ENCODE data around the gene PPM1H.

The PPM1H gene

DNA sequence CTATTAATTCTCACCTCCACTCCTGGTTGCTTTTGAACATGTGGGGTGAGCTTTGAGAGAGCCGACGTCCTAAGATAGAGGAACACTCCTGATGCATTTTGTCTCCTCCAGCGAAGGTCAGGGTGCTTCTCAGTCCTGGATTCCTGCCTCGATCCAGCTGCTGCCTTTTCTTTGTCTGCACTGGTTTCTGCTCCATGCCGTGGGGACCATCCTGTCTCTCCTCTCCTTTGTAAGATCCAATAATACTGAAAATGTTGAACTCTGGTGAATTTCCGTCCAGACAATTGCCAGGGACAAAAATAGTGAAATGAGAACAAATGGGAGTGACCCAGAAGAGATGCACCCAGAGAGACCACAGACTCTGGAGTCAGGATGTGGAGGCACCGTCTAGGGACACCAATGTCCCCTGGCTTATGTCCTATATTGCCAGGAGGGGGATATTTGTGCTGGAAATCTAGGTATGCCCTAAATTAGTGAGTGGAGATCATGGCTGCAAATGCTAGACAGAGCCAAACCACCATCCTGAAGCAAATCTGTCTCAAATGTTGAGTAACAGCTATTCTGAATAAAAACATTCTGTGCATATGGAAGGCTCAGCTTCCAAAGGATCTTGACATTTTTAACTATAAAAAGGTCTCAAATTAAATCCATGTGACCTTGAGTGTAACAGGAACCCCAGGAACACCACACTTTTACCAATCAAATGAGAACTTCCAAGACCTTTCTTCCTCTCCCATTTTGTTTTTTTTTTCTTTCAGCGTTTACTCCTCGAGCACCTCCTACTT, 170.9 kb downstream of the PPM1H start:
- no peak for DNase-seq
- H2BK15ac ChIP-seq (ENCODE audit: low read depth, poor library complexity, severe bottlenecking), result no peak overlapping the region

DNA sequence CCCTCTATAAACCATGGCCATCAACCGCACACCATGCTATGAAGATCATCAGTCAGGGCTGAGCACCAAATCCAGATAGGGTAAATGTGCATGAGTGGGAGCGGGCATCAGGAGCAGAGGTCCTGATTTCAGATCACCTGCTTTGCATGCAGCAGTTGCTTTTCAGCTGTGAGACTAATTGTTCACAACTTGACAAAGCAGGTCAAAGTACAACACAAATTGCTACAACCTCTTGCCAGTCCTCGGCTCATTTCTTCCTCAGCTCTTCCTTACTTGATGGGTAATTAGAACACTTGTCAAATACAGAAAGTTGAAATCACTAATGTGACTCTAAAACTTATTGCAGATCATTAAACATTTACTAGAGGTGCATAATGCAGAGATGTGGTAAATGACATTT, 171.6 kb downstream of the PPM1H start:
- Histone ChIP-seq H2BK12ac (ENCODE audit: low read length in 2 of 2) (peak overlapping the region in 1 of 2 experiments; percentile 18), H4K8ac (ENCODE audit: low read length) (no peak overlapping the region), H4K91ac (ENCODE audit: low read length) (no peak overlapping the region), H3K36me3 (ENCODE audit: control insufficient read depth in 1 of 2, insufficient read depth in 2 of 2, low read depth in 1 of 2, low read length in 2 of 2) (peaks cover 0 to 3% of the 10 kb centered on the region in 2 experiments), H3K14ac (ENCODE audit: low read length in 2 of 2) (no peak overlapping the region), H2BK120ac (ENCODE audit: low read depth, low read length) (no peak overlapping the region), H2BK5ac (ENCODE audit: low read depth, low read length, poor library complexity, severe bottlenecking) (no peak overlapping the region), H3K79me1 (replicated peaks; ENCODE audit: low read length, poor library complexity, severe bottlenecking) (no peaks in the 10 kb centered on the region), H3K23ac (ENCODE audit: low read length in 2 of 2) (no peak overlapping the region), H3K4me1 (ENCODE audit: control insufficient read depth, insufficient read depth, low read depth, low read length) (peaks cover 6% of the 10 kb centered on the region), H3K27ac (ENCODE audit: low read length, poor library complexity, severe bottlenecking) (no peak overlapping the region), H3K9ac (ENCODE audit: low read length) (peak overlapping the region; percentile 39), H3K4ac (ENCODE audit: low read depth in 1 of 2, low read length in 2 of 2) (no peak overlapping the region), H2AFZ (ENCODE audit: low read depth, low read length) (no peak overlapping the region), H2BK15ac (ENCODE audit: low read depth, poor library complexity, severe bottlenecking) (no peak overlapping the region), H3K27me3 (ENCODE audit: control insufficient read depth in 1 of 2, insufficient read depth in 1 of 2, low read length in 2 of 2) (no peaks in the 10 kb centered on the region), H3K9me3 (ENCODE audit: control insufficient read depth, low read length) (no peaks in the 10 kb centered on the region), H3K4me2 (ENCODE audit: low read length, poor library complexity, severe bottlenecking) (no peak overlapping the region), H2AK5ac (ENCODE audit: low read length, severe bottlenecking) (no peak overlapping the region), H3K4me3 (ENCODE audit: insufficient read depth in 1 of 2, low read depth in 1 of 2, low read length in 2 of 2) (no peak overlapping the region), H3K18ac (ENCODE audit: low read depth in 1 of 2, low read length in 2 of 2) (no peak overlapping the region)
- no peak for DNase-seq
- 98% methylated on average over 3 of the region's 3 CpGs for WGBS

More for the DNA sequence above, 170.9 kb downstream of the PPM1H start:
- peaks cover 6% of the 10 kb centered on the region for H3K4me1 ChIP-seq (ENCODE audit: control insufficient read depth, insufficient read depth, low read depth, low read length)
- no peak overlapping the region for H2AK5ac ChIP-seq (ENCODE audit: low read length, severe bottlenecking)
- no peak overlapping the region for H3K4me2 ChIP-seq (ENCODE audit: low read length, poor library complexity, severe bottlenecking)
- no peak overlapping the region for H2BK5ac ChIP-seq (ENCODE audit: low read depth, low read length, poor library complexity, severe bottlenecking)
- WGBS, result 91% methylated on average over 9 of the region's 9 CpGs
- no peak overlapping the region for H4K91ac ChIP-seq (ENCODE audit: low read length)
- no peak overlapping the region for H3K27ac ChIP-seq (ENCODE audit: low read length, poor library complexity, severe bottlenecking)
- no peak overlapping the region for H2BK12ac ChIP-seq (ENCODE audit: low read length in 2 of 2)
- no peak overlapping the region for H3K4ac ChIP-seq (ENCODE audit: low read depth in 1 of 2, low read length in 2 of 2)
- no peak overlapping the region for H4K8ac ChIP-seq (ENCODE audit: low read length)
- no peak overlapping the region for H3K23ac ChIP-seq (ENCODE audit: low read length in 2 of 2)
- no peak overlapping the region for H2AFZ ChIP-seq (ENCODE audit: low read depth, low read length)
- no peaks in the 10 kb centered on the region for H3K27me3 ChIP-seq (ENCODE audit: control insufficient read depth in 1 of 2, insufficient read depth in 1 of 2, low read length in 2 of 2)
- H3K14ac ChIP-seq (ENCODE audit: low read length in 2 of 2), result no peak overlapping the region
- peak overlapping the region; percentile 58 for H3K9ac ChIP-seq (ENCODE audit: low read length)
- no peak overlapping the region for H2BK120ac ChIP-seq (ENCODE audit: low read depth, low read length)
- no peaks in the 10 kb centered on the region for H3K9me3 ChIP-seq (ENCODE audit: control insufficient read depth, low read length)
- H3K79me1 ChIP-seq (replicated peaks; ENCODE audit: low read length, poor library complexity, severe bottlenecking), result no peaks in the 10 kb centered on the region
- H3K4me3 ChIP-seq (ENCODE audit: insufficient read depth in 1 of 2, low read depth in 1 of 2, low read length in 2 of 2), result no peak overlapping the region
- H3K36me3 ChIP-seq (ENCODE audit: control insufficient read depth in 1 of 2, insufficient read depth in 2 of 2, low read depth in 1 of 2, low read length in 2 of 2), result peaks cover 0 to 3% of the 10 kb centered on the region in 2 experiments
- no peak overlapping the region for H3K18ac ChIP-seq (ENCODE audit: low read depth in 1 of 2, low read length in 2 of 2)

DNA sequence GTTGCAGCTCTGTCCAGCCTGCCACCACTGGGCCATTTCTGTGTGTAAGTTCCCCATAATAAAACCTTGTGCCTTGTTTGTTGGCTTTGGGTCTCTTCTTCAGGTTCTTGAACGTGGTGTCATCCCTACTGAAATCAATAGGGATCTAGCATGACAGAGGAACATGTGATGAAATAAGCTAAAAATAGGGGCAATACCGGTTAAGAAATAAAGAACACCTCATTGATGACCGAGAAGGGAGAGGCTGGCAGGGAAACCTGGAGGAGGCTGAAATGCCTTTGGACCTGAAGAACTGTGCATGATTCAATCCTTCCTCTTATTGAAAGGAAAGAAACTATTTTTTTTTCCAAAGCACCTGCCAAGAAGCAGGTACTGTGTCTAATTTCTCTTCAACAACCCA, 172.3 kb downstream of the PPM1H start:
- H3K23ac ChIP-seq (ENCODE audit: low read length in 2 of 2), result no peak overlapping the region
- DNase-seq, result no peak
- no peak overlapping the region for H2BK5ac ChIP-seq (ENCODE audit: low read depth, low read length, poor library complexity, severe bottlenecking)
- no peak overlapping the region for H3K4ac ChIP-seq (ENCODE audit: low read depth in 1 of 2, low read length in 2 of 2)
- peaks cover 3% of the 10 kb centered on the region for H3K4me1 ChIP-seq (ENCODE audit: control insufficient read depth, insufficient read depth, low read depth, low read length)
- no peak overlapping the region for H4K8ac ChIP-seq (ENCODE audit: low read length)
- H3K79me1 ChIP-seq (replicated peaks; ENCODE audit: low read length, poor library complexity, severe bottlenecking), result no peaks in the 10 kb centered on the region
- WGBS, result 89% methylated on average over 3 of the region's 3 CpGs
- H3K9me3 ChIP-seq (ENCODE audit: control insufficient read depth, low read length), result no peaks in the 10 kb centered on the region
- H2BK12ac ChIP-seq (ENCODE audit: low read length in 2 of 2), result peak overlapping the region in 1 of 2 experiments; percentile 10
- H3K4me3 ChIP-seq (ENCODE audit: insufficient read depth in 1 of 2, low read depth in 1 of 2, low read length in 2 of 2), result no peak overlapping the region
- no peaks in the 10 kb centered on the region for H3K27me3 ChIP-seq (ENCODE audit: control insufficient read depth in 1 of 2, insufficient read depth in 1 of 2, low read length in 2 of 2)
- H2AK5ac ChIP-seq (ENCODE audit: low read length, severe bottlenecking), result no peak overlapping the region
- H2AFZ ChIP-seq (ENCODE audit: low read depth, low read length), result no peak overlapping the region
- no peak overlapping the region for H4K91ac ChIP-seq (ENCODE audit: low read length)
- H3K27ac ChIP-seq (ENCODE audit: low read length, poor library complexity, severe bottlenecking), result no peak overlapping the region
- no peak overlapping the region for H3K9ac ChIP-seq (ENCODE audit: low read length)
- no peak overlapping the region for H3K14ac ChIP-seq (ENCODE audit: low read length in 2 of 2)
- H3K18ac ChIP-seq (ENCODE audit: low read depth in 1 of 2, low read length in 2 of 2), result no peak overlapping the region
- H2BK120ac ChIP-seq (ENCODE audit: low read depth, low read length), result no peak overlapping the region
- H3K36me3 ChIP-seq (ENCODE audit: control insufficient read depth in 1 of 2, insufficient read depth in 2 of 2, low read depth in 1 of 2, low read length in 2 of 2), result peaks cover 0 to 3% of the 10 kb centered on the region in 2 experiments
- no peak overlapping the region for H3K4me2 ChIP-seq (ENCODE audit: low read length, poor library complexity, severe bottlenecking)
- H2BK15ac ChIP-seq (ENCODE audit: low read depth, poor library complexity, severe bottlenecking), result no peak overlapping the region

DNA sequence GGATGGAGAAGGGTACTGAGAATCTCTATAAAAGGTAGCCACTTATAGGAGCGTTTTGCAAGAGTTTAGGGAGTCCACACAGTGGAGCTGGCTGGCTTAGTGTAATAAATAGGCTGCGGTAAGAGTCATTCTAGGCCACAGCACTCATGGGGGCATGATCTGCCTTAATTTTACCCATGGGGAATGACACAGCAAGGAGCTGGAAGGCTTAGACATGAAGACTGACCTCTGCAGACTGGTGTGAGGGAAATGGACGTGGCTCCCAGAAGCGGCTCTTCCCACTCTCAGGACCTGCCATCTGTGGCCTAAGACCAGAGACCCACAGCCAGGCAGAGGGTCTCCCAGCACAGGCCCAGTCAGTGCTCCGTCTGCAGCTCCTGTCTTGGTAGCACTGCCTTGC, 173.3 kb downstream of the PPM1H start:
- Histone ChIP-seq H3K14ac (ENCODE audit: low read length in 2 of 2) (no peak overlapping the region), H2BK12ac (ENCODE audit: low read length in 2 of 2) (peak overlapping the region in 1 of 2 experiments; percentile 65), H3K9me3 (ENCODE audit: control insufficient read depth, low read length) (no peaks in the 10 kb centered on the region), H3K23ac (ENCODE audit: low read length in 2 of 2) (no peak overlapping the region), H3K4me3 (ENCODE audit: insufficient read depth in 1 of 2, low read depth in 1 of 2, low read length in 2 of 2) (no peak overlapping the region), H3K79me1 (replicated peaks; ENCODE audit: low read length, poor library complexity, severe bottlenecking) (no peaks in the 10 kb centered on the region), H2BK120ac (ENCODE audit: low read depth, low read length) (no peak overlapping the region), H3K18ac (ENCODE audit: low read depth in 1 of 2, low read length in 2 of 2) (peak overlapping the region in 1 of 2 experiments; percentile 67), H2AFZ (ENCODE audit: low read depth, low read length) (no peak overlapping the region), H4K8ac (ENCODE audit: low read length) (no peak overlapping the region), H4K91ac (ENCODE audit: low read length) (peak overlapping the region; percentile 1), H3K4me2 (ENCODE audit: low read length, poor library complexity, severe bottlenecking) (no peak overlapping the region), H3K4me1 (ENCODE audit: control insufficient read depth, insufficient read depth, low read depth, low read length) (no peaks in the 10 kb centered on the region), H3K27ac (ENCODE audit: low read length, poor library complexity, severe bottlenecking) (no peak overlapping the region), H3K9ac (ENCODE audit: low read length) (peak overlapping the region; percentile 77), H3K4ac (ENCODE audit: low read depth in 1 of 2, low read length in 2 of 2) (peak overlapping the region in 1 of 2 experiments; percentile 70), H2BK15ac (ENCODE audit: low read depth, poor library complexity, severe bottlenecking) (no peak overlapping the region), H2BK5ac (ENCODE audit: low read depth, low read length, poor library complexity, severe bottlenecking) (no peak overlapping the region), H3K27me3 (ENCODE audit: control insufficient read depth in 1 of 2, insufficient read depth in 1 of 2, low read length in 2 of 2) (no peaks in the 10 kb centered on the region), H2AK5ac (ENCODE audit: low read length, severe bottlenecking) (no peak overlapping the region), H3K36me3 (ENCODE audit: control insufficient read depth in 1 of 2, insufficient read depth in 2 of 2, low read depth in 1 of 2, low read length in 2 of 2) (peaks cover 0 to 3% of the 10 kb centered on the region in 2 experiments)
- WGBS, result 60% methylated on average over 5 of the region's 5 CpGs
- peak; percentile 81 for DNase-seq

Measured in mesenchymal stem cell (in vitro differentiated cells and primary cell).